Fibroblast of lung (primary cell): ENCODE data around the gene RTKN2. TPM values are rescaled to one million over a fixed set of nuclear protein-coding genes. Genes with fewer than 3 reads are reported as not detected.
A peak's percentile ranks its signal among the peaks of the same experiment; 100 is the strongest.

ENCODE experiments used
- DNase-seq, 2 donors: peaks; one replicate each; pipeline versions ENCODE4 v3.0.0 to v3.0.0-alpha.2; 2010; ENCODE audit warnings: low read depth in 2 of 2
- H2AFZ ChIP-seq: 2 replicates; pipeline ENCODE4 v1.5.1; 2012; ENCODE audit warnings: low read length, control low read depth, inconsistent platforms
- H3K27ac ChIP-seq: 2 replicates; pipeline ENCODE4 v1.5.1; 2011; ENCODE audit warnings: low read length, control low read depth; ENCODE audit not compliant: insufficient read depth
- H3K27me3 ChIP-seq: 2 replicates; pipeline ENCODE4 v1.5.1; 2011; ENCODE audit warnings: mild to moderate bottlenecking, low read length; ENCODE audit not compliant: control insufficient read depth, insufficient read depth
- H3K36me3 ChIP-seq: 2 replicates; pipeline ENCODE4 v1.5.1; 2011; ENCODE audit warnings: low read length; ENCODE audit not compliant: control insufficient read depth, insufficient read depth
- H3K4me1 ChIP-seq: 2 replicates; pipeline ENCODE4 v1.5.1; 2011; ENCODE audit warnings: low read length; ENCODE audit not compliant: control insufficient read depth, insufficient read depth; ENCODE audit errors: extremely low read depth
- H3K4me2 ChIP-seq: 2 replicates; pipeline ENCODE4 v1.5.1; 2011; ENCODE audit warnings: low read length, control low read depth; ENCODE audit not compliant: insufficient read depth; ENCODE audit errors: extremely low read depth
- H3K4me3 ChIP-seq, 4 experiments: fragments of 200-600 bp in 1 of 4; sonication (generic) in 1 of 4; replicated peaks in 1 of 4; 2 replicates each; pipeline ENCODE4 v1.5.1; 2011 to 2016; ENCODE audit warnings: low read length in 4 of 4, low read depth in 3 of 4, mild to moderate bottlenecking in 3 of 4, control low read depth in 2 of 4, inconsistent platforms in 1 of 4, mixed read lengths in 1 of 4; ENCODE audit not compliant: insufficient read depth in 1 of 4; ENCODE audit errors: control extremely low read depth in 1 of 4
- H3K79me2 ChIP-seq: 2 replicates; pipeline ENCODE4 v1.5.1; 2012; ENCODE audit warnings: mild to moderate bottlenecking, low read length, inconsistent platforms; ENCODE audit not compliant: control insufficient read depth, insufficient read depth
- H3K9ac ChIP-seq: 2 replicates; pipeline ENCODE4 v1.5.1; 2011; ENCODE audit warnings: mild to moderate bottlenecking, low read length, control low read depth; ENCODE audit not compliant: insufficient read depth
- H3K9me3 ChIP-seq: 2 replicates; pipeline ENCODE4 v1.5.1; 2012; ENCODE audit warnings: low read depth, low read length; ENCODE audit not compliant: control insufficient read depth, insufficient read depth
- H4K20me1 ChIP-seq: 2 replicates; pipeline ENCODE4 v1.5.1; 2011; ENCODE audit warnings: low read length; ENCODE audit not compliant: control insufficient read depth, insufficient read depth; ENCODE audit errors: extremely low read depth
- EZH2 ChIP-seq: IDR thresholded peaks from 2 replicates; pipeline ENCODE4 v1.5.1; 2012; ENCODE audit warnings: low read length, control low read depth, mild to moderate bottlenecking; ENCODE audit errors: missing control alignments
- polyA plus RNA-seq, 2 donors: library from polyadenylated mRNA; depleted of rRNA in 1 of 2; stranded (reverse) in 1 of 2; unstranded in 1 of 2; fragments of >200 nt; gene quantifications; 2 replicates each; pipeline ENCODE4 v1.2.1, GENCODE V29; 2011 to 2012; ENCODE audit warnings: missing spikeins in 1 of 2
- total RNA-seq: library from RNA; depleted of rRNA; stranded (reverse); fragments of >200 nt; gene quantifications from 2 replicates; pipeline ENCODE4 v1.2.1, GENCODE V29; 2014
- TF ChIP-seq, protein P1 (sequence below), 2 donors: IDR thresholded peaks in 1 of 2; conservative IDR thresholded peaks in 1 of 2; 1 replicate in 1 of 2; 2 replicates in 1 of 2; pipeline ENCODE4 v1.5.1; 2011 to 2012; ENCODE audit warnings: low read length in 2 of 2, control low read depth in 1 of 2, inconsistent platforms in 1 of 2, low read depth in 1 of 2, mild to moderate bottlenecking in 1 of 2

RTKN2 gene
- total and polyA plus RNA-seq, 2 donors (not counting 1 experiment from before 2014, with no cell fraction given) = 1.1 to 1.2 TPM

DNA sequence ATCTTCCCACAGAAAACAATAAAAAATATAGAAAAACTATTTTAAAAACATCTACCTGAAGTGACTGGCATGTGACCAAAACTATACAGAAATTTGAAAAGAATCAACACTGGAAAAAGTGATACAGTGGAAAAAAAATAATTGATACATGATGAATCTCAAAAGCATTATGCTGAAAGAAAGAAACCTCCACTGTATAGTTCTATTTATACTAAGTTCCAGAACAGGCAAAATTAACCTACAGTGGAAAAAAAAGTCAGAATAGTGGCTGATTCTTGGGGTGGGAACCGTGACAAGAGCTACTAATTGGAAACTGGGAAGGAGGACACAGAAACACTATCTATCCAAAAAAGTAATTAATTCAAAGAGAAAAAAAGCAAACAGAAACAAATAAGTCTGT, 14.9 kb downstream of the RTKN2 start:
- no peaks in the 10 kb centered on the region for H3K27me3 ChIP-seq
- H3K4me2 ChIP-seq = no peak overlapping the region
- no peaks in the 10 kb centered on the region for H4K20me1 ChIP-seq
- no peaks in the 10 kb centered on the region for H3K79me2 ChIP-seq
- no peak overlapping the region for H3K4me3 ChIP-seq
- H3K27ac ChIP-seq = no peak overlapping the region
- H3K36me3 ChIP-seq = no peaks in the 10 kb centered on the region
- H3K4me1 ChIP-seq = no peaks in the 10 kb centered on the region
- TF ChIP-seq EZH2 = no peak
- TF ChIP-seq, protein P1, sequence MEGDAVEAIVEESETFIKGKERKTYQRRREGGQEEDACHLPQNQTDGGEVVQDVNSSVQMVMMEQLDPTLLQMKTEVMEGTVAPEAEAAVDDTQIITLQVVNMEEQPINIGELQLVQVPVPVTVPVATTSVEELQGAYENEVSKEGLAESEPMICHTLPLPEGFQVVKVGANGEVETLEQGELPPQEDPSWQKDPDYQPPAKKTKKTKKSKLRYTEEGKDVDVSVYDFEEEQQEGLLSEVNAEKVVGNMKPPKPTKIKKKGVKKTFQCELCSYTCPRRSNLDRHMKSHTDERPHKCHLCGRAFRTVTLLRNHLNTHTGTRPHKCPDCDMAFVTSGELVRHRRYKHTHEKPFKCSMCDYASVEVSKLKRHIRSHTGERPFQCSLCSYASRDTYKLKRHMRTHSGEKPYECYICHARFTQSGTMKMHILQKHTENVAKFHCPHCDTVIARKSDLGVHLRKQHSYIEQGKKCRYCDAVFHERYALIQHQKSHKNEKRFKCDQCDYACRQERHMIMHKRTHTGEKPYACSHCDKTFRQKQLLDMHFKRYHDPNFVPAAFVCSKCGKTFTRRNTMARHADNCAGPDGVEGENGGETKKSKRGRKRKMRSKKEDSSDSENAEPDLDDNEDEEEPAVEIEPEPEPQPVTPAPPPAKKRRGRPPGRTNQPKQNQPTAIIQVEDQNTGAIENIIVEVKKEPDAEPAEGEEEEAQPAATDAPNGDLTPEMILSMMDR (conservative IDR thresholded peaks at IDR 0.05 in 1 of 2, IDR thresholded peaks at IDR 0.05 in 1 of 2; ENCODE audit: low read depth in 1 of 2, low read length in 2 of 2) = no peak
- H2AFZ ChIP-seq = no peak overlapping the region
- H3K9me3 ChIP-seq = no peaks in the 10 kb centered on the region
- no peak overlapping the region for H3K9ac ChIP-seq
- DNase-seq = no peak

DNA sequence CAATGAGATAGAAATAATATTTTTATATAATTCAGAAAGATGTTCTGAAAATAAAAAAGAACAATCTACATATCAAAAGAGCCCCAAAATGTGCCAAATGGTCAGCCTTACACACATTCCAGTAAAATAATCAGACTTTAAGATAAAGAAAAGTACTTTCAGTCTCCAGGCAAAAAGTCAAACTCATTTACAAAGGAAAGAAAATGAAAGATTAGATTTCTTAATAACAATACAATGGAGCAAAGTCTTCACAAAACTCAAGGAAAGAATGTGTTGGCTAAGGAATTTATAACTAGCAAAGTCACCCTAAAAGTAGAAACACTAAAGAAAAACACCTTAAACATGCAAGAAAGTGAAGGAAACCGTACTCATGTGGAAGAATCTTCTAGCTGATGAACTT, 16.6 kb downstream of the RTKN2 start:
- Histone ChIP-seq H3K27ac (no peak overlapping the region), H3K4me2 (no peak overlapping the region), H3K9ac (no peak overlapping the region), H3K36me3 (no peaks in the 10 kb centered on the region), H3K4me1 (no peaks in the 10 kb centered on the region), H3K9me3 (no peaks in the 10 kb centered on the region), H3K79me2 (no peaks in the 10 kb centered on the region), H4K20me1 (no peaks in the 10 kb centered on the region), H3K4me3 (no peak overlapping the region), H3K27me3 (no peaks in the 10 kb centered on the region), H2AFZ (no peak overlapping the region)
- no peak for DNase-seq
- TF ChIP-seq EZH2 = no peak
- TF ChIP-seq, protein P1 (conservative IDR thresholded peaks at IDR 0.05 in 1 of 2, IDR thresholded peaks at IDR 0.05 in 1 of 2; ENCODE audit: low read depth in 1 of 2, low read length in 2 of 2) = no peak

DNA sequence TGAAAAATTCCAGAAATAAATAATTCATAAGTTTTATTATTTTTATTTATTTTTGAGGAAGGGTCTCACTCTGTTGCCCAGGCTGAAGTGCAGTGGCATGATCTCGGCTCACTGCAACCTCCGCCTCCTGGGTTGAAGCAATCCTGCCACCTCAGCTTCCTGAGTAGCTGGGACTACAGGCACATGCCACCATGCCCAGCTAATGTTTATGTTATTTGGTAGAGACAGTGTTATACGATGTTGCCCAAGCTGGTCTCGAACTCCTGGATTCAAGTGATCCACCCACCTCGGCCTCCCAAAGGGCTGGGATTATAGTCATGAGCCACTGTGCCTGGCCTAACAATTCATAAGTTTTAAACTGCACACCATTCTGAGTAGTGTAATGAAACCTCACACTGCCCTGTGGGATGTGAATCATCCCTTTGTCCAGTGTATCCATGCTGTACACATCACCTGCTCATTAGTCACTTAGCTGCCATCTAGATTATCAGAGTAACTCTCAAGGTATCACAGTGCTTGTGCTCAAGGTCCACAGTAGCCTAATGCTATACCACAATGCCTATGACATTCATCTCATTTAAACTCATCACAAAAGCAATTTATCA, 17.9 kb downstream of the RTKN2 start:
- Histone ChIP-seq H3K9me3 (no peaks in the 10 kb centered on the region), H3K36me3 (no peaks in the 10 kb centered on the region), H3K27me3 (no peaks in the 10 kb centered on the region), H4K20me1 (no peaks in the 10 kb centered on the region), H2AFZ (no peak overlapping the region), H3K4me2 (no peak overlapping the region), H3K9ac (no peak overlapping the region), H3K79me2 (no peaks in the 10 kb centered on the region), H3K27ac (no peak overlapping the region), H3K4me3 (no peak overlapping the region), H3K4me1 (no peaks in the 10 kb centered on the region)
- TF ChIP-seq EZH2 = no peak
- TF ChIP-seq, protein P1 (conservative IDR thresholded peaks at IDR 0.05 in 1 of 2, IDR thresholded peaks at IDR 0.05 in 1 of 2; ENCODE audit: low read depth in 1 of 2, low read length in 2 of 2) = no peak
- DNase-seq = peak in 1 of 2 donors; percentile 91
